HK-2 (cell line): ENCODE measurements around the gene FGF14.
"Not testable (repeated sequence)": the region's sequence is repeated elsewhere in the genome, so short reads cannot be mapped to it uniquely, and the experiment has no call there.

Experiments
- DNase-seq: peaks from one replicate; pipeline ENCODE4 v3.0.0-alpha.2; 2018; ENCODE audit not compliant: unreplicated experiment

The FGF14 gene

GRCh38 chr13:102040812-102041211, 361.0 kb downstream of the FGF14 start:
- DNase-seq: no peak

- no peak for DNase-seq
These were observed 362.6 kb downstream of the FGF14 start for GRCh38 chr13:102039264-102039663.

GRCh38 chr13:102038787-102039186, 363.1 kb downstream of the FGF14 start:
- DNase-seq: no peak

GRCh38 chr13:102035969-102036368, 365.9 kb downstream of the FGF14 start:
- DNase-seq: no peak

DNA sequence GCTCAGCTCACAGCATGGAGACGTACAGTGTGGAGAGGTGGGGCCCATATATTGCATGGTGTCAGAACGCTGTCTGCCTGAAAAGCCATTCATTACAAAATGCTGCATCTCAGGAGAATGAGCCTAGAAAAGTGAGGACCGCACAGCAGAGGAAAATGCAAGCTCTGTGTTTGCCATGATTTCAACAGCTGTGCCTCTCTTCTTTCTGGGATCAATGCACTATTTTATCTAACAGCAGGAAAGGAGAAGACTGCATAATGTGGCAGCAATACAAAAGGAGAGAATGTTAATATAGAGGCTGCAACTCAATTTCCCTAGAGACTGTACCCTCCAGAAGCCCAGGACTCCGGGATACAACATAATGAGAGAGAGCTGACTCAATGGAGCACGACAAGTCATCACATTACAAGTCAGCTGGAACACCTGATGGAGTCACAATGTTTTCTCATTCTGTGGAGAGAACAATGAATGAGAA, 368.0 kb downstream of the FGF14 start:
- DNase-seq: no peak

DNA sequence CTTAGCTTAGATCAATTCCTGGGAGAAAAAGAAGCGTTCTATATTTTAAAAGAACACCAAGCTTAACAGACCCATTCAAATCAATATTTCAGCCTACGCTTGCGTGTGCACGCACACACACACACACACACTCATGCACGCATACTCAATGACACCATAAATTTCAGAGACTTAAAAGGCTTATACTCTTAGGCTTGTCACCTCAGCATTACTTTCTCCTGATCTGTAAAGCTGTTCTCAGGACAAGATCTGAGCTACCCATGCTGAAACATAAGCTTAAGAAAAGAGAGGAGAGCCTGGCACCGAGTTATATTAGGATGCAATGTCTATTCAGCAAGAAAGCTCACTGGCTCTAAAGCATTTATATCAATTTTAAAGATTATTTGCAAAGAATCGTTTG, 368.5 kb downstream of the FGF14 start:
- DNase-seq: no peak

DNA sequence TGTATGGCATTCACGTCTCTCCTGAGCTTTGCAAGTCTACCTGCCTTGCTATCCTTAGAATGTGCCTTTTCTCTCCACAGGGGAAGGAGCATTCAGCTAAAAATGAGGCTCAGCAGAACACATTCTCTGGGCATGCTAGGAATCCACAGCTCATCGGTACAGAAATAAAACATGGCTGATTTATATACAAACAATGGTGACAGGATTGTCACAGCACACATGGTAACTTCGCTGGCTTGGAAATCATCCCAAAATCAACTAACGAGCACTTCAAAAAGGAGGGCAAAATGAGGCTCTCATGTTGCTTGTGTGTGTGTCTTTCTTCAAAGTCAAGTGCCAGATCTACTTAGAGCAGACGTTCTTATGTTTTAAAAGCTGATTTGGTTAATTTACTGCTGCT, 373.0 kb downstream of the FGF14 start:
- no peak for DNase-seq

GRCh38 chr13:102028206-102028605, 373.6 kb downstream of the FGF14 start:
- DNase-seq: no peak

GRCh38 chr13:102021777-102022176, 380.1 kb downstream of the FGF14 start:
- DNase-seq: no peak

DNA sequence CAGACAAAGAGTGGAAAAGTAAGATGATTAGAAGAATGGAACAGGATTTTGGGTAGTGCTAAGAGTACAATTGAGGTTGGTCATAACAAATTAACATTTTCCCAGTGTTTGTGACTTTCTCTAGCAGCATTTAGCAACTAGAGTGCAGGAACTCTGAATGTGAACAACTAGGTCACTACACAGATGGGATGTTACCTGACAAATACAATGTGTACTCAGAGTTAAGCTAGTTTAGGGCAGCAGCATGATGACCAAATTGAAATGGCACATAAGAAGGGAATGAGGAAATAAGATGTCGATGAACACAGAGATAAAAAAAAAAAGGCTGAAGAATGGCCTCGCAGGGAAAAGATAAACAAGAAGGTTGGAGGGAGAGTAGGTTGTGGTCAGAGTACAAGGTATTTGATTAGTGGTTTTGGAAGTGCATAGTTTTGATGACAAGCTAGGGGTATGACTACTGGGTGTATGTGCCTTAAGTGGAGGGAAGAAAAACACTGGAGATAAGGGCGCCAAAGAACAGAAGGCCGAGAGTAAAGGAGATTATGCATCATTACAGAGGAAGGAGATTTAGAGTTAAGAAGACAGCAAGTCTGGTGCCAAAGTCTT, 381.1 kb downstream of the FGF14 start:
- no peak for DNase-seq

GRCh38 chr13:102018716-102019115, 383.1 kb downstream of the FGF14 start:
- no peak for DNase-seq

DNA sequence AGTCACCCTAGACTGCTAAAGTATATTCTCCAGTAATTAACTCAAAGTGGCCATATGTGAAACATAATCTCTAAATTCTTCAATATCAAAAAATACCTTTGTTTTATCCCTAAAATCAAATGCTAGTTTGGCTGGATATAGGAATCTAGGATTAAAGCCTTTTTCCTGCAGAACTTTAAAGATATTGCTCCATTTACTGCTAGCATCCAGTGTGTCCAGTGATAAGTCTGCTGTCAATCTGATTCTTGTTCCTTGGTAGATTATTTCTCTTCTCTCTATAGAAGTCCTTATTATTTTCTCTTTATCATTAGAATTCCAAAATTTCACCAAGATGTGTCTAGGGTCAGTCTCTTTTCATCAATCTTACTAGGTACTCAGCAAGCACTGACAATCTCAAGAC, 384.6 kb downstream of the FGF14 start:
- no peak for DNase-seq

DNA sequence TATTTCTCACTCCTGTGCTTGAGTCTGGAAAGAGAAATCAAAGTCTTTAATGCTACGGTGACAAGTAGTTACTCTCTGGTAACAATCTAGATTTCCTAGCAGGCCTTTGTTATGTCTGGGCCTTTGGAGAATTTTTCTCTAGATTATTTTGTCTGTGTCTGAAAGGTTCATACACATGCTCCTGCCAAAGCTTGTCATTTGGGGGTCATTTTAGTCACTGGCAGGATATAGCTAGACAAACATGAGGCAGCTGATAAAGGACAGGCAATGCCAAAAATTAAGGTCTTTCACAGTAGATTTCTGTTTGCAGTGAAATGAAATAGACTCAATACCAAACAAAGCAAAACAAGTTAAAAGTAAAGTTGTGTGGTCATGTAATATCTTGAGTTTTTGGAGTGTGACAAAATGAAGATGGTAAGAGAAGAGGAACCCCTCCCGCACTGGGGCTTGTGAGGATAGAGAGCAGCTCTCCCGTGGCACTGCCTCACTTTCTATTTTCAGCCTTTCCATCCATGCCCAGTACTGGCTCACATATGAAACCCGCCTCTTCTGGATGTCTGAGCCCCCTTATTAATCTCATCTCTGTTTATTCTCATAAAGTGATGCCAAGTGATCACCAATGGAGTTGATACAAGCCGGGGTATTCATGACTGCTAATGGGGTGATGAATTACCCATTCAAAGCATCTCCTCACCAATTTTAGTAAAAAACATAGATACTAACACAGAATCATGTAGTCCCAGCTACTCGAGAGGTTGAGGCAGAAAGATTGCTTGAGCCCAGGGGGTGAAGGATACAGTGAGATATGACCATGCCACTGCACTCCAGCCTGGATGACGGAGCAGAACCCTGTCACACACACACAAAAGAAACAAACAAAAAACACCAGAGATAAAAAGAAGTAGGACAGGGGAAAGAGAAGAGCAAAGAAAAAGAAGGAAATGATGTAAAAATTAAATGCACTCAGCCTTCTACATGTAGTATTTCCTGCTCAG, 389.3 kb downstream of the FGF14 start:
- no peak for DNase-seq

DNA sequence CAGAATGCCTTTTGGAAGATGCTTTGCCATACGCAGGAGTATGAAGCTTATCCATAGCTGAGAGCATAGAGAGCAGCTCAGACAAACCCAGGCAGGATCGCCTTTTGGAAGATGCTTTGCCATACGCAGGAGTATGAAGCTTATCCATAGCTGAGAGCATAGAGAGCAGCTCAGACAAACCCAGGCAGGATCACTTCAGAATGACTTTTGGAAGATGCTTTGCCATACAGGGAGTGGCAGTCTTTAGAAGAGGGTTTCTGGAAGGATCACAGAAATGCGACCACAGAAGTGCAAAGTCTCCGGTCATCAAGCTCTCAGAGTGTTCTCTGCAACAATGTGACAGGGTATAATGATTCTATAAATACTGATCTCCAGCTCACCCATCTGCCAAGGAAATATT, 390.4 kb downstream of the FGF14 start:
- DNase-seq: not testable (repeated sequence)

GRCh38 chr13:102003848-102004570, 397.8 kb downstream of the FGF14 start:
- no peak for DNase-seq

DNA sequence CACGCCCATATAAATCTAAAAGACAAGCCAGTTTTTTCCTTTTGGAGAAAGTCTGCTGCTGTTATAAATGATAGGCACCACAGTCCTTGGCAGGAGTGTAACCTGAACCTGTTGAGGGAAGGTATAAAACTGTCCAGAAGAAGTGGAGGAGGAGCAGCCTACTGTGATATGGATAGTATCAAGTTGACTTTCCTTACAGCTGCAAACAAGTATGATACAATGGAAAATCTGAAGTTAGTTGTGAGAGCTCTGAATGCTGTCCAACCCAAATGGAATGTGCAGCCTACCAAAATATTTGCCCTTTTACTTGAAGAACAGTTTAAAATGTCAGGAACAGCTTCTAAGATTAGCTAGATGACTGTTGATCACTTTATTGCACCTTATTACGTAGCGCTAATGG, 399.6 kb downstream of the FGF14 start:
- no peak for DNase-seq

- no peak for DNase-seq
These were observed 401.1 kb downstream of the FGF14 start for GRCh38 chr13:102000764-102001163.

DNA sequence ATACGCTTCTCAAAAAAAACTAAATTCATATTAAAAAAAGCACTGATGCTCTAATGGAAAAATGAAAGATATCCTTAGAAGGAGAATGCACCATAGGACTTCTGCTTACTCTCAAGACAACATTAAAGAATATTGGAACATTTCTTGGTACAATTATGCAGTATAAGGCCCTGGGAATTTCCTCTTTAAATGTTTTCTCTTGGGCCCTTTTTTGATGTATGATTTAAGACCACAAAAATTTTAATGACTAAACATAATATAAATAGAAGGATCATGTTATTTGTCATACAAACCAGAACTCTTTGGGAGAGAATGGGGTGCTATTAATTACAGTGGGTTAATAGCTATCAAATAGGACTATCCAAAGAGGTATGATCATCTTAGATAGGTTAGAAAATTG, 403.7 kb downstream of the FGF14 start:
- DNase-seq: no peak

GRCh38 chr13:101996954-101997353, 404.9 kb downstream of the FGF14 start:
- no peak for DNase-seq

GRCh38 chr13:101989798-101990350, 412.0 kb downstream of the FGF14 start:
- peak; percentile 1 for DNase-seq

DNA sequence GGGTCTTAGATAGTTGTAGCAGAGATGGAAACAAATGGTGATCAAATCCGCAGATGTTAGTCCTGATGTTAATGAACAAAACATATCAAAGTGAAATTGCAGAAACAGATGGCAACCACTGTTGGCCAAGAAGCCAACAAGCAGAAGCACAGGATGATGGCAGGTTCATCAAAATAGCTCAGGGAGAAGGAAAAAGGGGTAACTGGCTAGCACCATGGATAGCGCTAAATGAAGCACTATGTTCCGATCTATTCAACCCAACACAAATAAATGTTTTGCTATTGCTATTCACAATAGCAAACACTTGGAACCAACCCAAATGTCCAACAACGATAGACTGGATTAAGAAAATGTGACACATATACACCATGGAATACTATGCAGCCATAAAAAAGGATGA, 413.7 kb downstream of the FGF14 start:
- no peak for DNase-seq

GRCh38 chr13:101986316-101986715, 415.5 kb downstream of the FGF14 start:
- no peak for DNase-seq
